Measurements from ENCODE around the gene KCNH2. TPM values are rescaled to one million over a fixed set of nuclear protein-coding genes. Genes with fewer than 3 reads are reported as not detected.
A peak's percentile ranks its signal among the peaks of the same experiment; 100 is the strongest.

KCNH2 gene
- total and polyA plus RNA-seq, 4 donors = 0.43 to 2.0 (median 1.3) TPM

DNA sequence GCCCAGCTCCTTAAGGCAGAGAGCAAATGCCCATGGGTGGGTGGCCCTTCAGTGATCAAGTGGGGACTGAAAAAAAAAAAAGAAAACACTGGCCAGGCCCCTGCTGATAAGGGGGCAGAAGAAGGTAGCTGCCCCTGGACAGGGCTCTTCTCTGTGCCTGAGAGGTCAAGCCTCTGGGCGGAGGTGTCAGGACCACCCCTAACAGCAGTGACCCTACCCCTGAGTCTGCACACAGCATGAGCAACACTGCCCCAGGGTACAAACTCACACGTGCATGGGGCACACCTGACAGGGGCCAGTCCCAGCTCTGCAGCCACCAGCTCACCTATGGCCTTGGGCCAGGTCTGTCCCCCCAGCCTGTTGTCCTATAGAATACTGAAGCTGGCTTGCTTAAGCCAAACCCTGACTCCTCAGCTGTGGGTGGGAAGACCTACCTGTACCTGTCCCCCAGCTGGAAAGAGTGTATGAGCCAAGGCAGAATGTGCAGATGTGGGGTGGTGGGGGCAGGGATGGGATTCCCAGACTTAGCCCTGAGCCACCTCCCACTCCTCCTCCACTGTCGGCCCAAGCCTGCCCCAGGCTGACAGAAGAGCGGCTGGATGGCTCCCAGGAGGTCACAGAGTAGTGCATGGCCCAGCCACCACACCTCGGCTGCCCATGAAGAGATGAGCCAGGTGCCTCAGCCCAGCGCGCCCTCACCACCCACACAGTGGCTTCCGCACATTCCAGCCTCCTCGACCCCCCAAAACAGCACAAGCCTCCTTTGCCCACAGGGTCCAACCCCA is 23.7 kb downstream of the KCNH2 start:
- ATAC-seq (ENCODE audit: insufficient read depth, low FRiP score) (no peak), DNase-seq (no peak)
- no peak overlapping the region for H3K4me3 ChIP-seq
- H3K27ac ChIP-seq (ENCODE audit: low read depth in 1 of 2, low read length in 1 of 2) = peak overlapping the region in 1 of 2 donors; percentile 69
- peaks cover 0 to 9% (median 0%) of the 10 kb centered on the region in 3 donors for H3K27me3 ChIP-seq (ENCODE audit: control insufficient read depth in 3 of 3, insufficient read depth in 3 of 3, low read length in 2 of 3)
- H3K9ac ChIP-seq (ENCODE audit: insufficient read depth in 1 of 2, low read length in 2 of 2) = no peak overlapping the region
- H3K36me3 ChIP-seq (ENCODE audit: control insufficient read depth in 4 of 4, insufficient read depth in 4 of 4, low read length in 4 of 4) = no peaks in the 10 kb centered on the region
- 89 to 91% methylated on average over 9 of the region's 9 CpGs for WGBS, 2 donors
- TF ChIP-seq, protein P1, sequence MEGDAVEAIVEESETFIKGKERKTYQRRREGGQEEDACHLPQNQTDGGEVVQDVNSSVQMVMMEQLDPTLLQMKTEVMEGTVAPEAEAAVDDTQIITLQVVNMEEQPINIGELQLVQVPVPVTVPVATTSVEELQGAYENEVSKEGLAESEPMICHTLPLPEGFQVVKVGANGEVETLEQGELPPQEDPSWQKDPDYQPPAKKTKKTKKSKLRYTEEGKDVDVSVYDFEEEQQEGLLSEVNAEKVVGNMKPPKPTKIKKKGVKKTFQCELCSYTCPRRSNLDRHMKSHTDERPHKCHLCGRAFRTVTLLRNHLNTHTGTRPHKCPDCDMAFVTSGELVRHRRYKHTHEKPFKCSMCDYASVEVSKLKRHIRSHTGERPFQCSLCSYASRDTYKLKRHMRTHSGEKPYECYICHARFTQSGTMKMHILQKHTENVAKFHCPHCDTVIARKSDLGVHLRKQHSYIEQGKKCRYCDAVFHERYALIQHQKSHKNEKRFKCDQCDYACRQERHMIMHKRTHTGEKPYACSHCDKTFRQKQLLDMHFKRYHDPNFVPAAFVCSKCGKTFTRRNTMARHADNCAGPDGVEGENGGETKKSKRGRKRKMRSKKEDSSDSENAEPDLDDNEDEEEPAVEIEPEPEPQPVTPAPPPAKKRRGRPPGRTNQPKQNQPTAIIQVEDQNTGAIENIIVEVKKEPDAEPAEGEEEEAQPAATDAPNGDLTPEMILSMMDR (IDR thresholded peaks at IDR 0.05; ENCODE audit: control extremely low read depth, extremely low read depth) = no peak
- H3K9me3 ChIP-seq (ENCODE audit: control insufficient read depth in 4 of 4, insufficient read depth in 3 of 4, low read length in 3 of 4) = no peaks in the 10 kb centered on the region
- peaks cover 0 to 34% (median 0%) of the 10 kb centered on the region in 5 donors for H3K4me1 ChIP-seq (ENCODE audit: control insufficient read depth in 5 of 5, insufficient read depth in 5 of 5, low read length in 5 of 5)

DNA sequence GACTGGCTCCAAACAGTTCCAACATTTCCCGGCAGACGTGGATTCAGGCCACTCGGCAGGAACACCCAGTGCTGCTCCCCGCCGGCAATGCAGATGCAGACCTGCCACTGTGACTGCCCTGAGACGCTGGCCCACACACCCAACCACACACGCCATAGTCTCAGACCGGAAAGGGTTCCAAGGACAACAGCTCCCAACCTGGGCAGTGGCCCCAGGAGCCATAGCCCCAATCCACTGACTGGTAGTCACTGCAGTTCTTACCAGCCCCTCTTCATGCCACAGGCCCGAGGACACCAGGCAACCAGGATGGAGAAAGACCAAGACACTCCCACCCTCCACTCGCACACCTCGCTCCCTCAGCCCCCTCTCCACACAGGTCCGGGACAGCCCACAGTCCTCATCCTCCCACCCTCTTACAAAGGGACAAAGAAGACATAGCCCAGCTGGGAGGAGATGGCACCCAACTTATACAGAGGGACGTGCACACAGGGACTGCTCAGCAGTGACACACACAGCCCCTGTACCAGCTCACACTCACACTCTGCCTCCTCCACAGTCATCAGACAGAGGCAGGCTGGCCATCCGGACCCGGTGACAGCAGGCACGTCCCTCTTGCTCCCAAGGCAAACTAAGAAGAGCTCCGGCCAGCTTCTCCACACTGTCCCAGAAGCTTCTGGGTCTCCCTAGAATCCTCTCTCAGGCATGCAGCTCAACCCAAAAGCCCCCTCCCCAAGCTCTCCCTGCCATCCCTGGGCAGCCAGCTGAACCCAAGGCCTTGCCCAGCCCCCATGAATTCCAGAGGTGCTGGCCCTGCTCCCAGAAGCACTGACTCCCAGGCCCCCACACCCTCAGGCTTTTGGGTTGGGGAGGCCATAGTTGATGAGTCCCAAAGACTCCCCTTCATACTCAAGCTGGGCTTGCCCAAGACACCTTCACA is 24.8 kb downstream of the KCNH2 start:
- Histone ChIP-seq H3K27me3 (ENCODE audit: control insufficient read depth in 3 of 3, insufficient read depth in 3 of 3, low read length in 2 of 3) (peaks cover 0 to 3% (median 0%) of the 10 kb centered on the region in 3 donors), H3K27ac (ENCODE audit: low read depth in 1 of 2, low read length in 1 of 2) (no peak overlapping the region), H3K36me3 (ENCODE audit: control insufficient read depth in 4 of 4, insufficient read depth in 4 of 4, low read length in 4 of 4) (no peaks in the 10 kb centered on the region), H3K4me1 (ENCODE audit: control insufficient read depth in 5 of 5, insufficient read depth in 5 of 5, low read length in 5 of 5) (peaks cover 0 to 39% (median 0%) of the 10 kb centered on the region in 5 donors), H3K9me3 (ENCODE audit: control insufficient read depth in 4 of 4, insufficient read depth in 3 of 4, low read length in 3 of 4) (no peaks in the 10 kb centered on the region), H3K4me3 (no peak overlapping the region), H3K9ac (ENCODE audit: insufficient read depth in 1 of 2, low read length in 2 of 2) (no peak overlapping the region)
- ATAC-seq (ENCODE audit: insufficient read depth, low FRiP score) (no peak), DNase-seq (no peak)
- TF ChIP-seq, protein P1 (IDR thresholded peaks at IDR 0.05; ENCODE audit: control extremely low read depth, extremely low read depth) = no peak
- WGBS, 2 donors = 92 to 96% methylated on average over 17 of the region's 17 CpGs

DNA sequence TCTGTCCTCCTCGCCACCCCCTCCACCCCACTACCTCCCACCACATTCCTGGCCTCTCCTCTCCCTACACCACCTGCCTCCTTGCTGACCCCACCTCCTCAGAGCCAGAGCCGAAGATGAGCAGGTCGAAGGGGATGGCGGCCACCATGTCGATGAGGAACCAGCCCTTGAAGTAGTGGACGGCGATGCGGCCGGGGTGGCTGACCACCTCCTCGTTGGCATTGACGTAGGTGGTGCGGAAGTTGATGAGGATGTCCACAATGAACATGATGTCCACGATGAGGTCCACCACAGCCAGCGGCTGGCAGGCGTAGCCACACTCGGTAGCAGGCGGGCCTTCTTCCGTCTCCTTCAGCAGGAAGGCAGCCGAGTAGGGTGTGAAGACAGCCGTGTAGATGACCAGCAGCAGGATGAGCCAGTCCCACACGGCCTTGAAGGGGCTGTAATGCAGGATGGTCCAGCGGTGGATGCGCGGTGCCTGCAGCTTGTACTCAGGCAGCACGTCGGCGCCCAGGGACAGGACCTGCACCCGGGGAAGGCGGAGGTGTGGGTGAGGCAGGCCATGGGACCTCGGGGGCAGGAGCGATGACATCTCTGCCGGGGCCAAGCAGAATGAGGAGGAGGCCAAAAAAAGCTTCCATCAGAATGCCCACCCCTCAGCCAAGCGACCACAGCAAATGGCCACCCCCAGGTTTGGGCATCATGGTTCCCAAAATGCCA is 25.6 kb downstream of the KCNH2 start:
- no peak overlapping the region for H3K27ac ChIP-seq (ENCODE audit: low read depth in 1 of 2, low read length in 1 of 2)
- H3K27me3 ChIP-seq (ENCODE audit: control insufficient read depth in 3 of 3, insufficient read depth in 3 of 3, low read length in 2 of 3) = peaks cover 0 to 8% (median 0%) of the 10 kb centered on the region in 3 donors
- ATAC-seq (ENCODE audit: insufficient read depth, low FRiP score) (no peak), DNase-seq (no peak)
- H3K36me3 ChIP-seq (ENCODE audit: control insufficient read depth in 4 of 4, insufficient read depth in 4 of 4, low read length in 4 of 4) = no peaks in the 10 kb centered on the region
- 89 to 93% methylated on average over 33 of the region's 33 CpGs for WGBS, 2 donors
- H3K4me1 ChIP-seq (ENCODE audit: control insufficient read depth in 5 of 5, insufficient read depth in 5 of 5, low read length in 5 of 5) = peaks cover 0 to 37% (median 0%) of the 10 kb centered on the region in 5 donors
- no peak overlapping the region for H3K9ac ChIP-seq (ENCODE audit: insufficient read depth in 1 of 2, low read length in 2 of 2)
- H3K4me3 ChIP-seq = no peak overlapping the region
- no peaks in the 10 kb centered on the region for H3K9me3 ChIP-seq (ENCODE audit: control insufficient read depth in 4 of 4, insufficient read depth in 3 of 4, low read length in 3 of 4)
- TF ChIP-seq, protein P1 (IDR thresholded peaks at IDR 0.05; ENCODE audit: control extremely low read depth, extremely low read depth) = no peak

All from lung (tissue), 12 donors.